SK-N-SH (cell line): ENCODE data around the gene EIF5AL1.

Source experiments
- ELF1 ChIP-seq: IDR thresholded peaks from 2 replicates; pipeline ENCODE4 v1.4.0; 2012
- EP300 ChIP-seq, 2 experiments: IDR thresholded peaks; 2 replicates each; pipeline versions ENCODE4 v1.4.0 to v1.6.1; 2012; ENCODE audit warnings: borderline replicate concordance in 1 of 2, low read depth in 1 of 2, low read length in 1 of 2
- FOSL2 ChIP-seq: IDR thresholded peaks from 2 replicates; pipeline ENCODE4 v1.4.0; 2012; ENCODE audit warnings: low read depth, mild to moderate bottlenecking, moderate library complexity, borderline replicate concordance
- FOXM1 ChIP-seq: IDR thresholded peaks from 2 replicates; pipeline ENCODE4 v1.4.0; 2012; ENCODE audit warnings: low read depth, mild to moderate bottlenecking
- IRF3 ChIP-seq: fragments of 150-350 bp; IDR thresholded peaks from 2 replicates; pipeline ENCODE4 v1.6.1; 2016; ENCODE audit warnings: mild to moderate bottlenecking, low read depth, low read length
- POLR2AphosphoS5 ChIP-seq: IDR thresholded peaks from 2 replicates; pipeline ENCODE4 v1.6.1; 2012; ENCODE audit warnings: low read depth, low read length
- RCOR1 ChIP-seq: fragments of 150-350 bp; IDR thresholded peaks from 2 replicates; pipeline ENCODE4 v1.6.1; 2017; ENCODE audit warnings: antibody characterized with exemption, low read length
- RFX5 ChIP-seq: IDR thresholded peaks from 2 replicates; pipeline ENCODE4 v1.6.1; 2012; ENCODE audit warnings: mild to moderate bottlenecking, improper control_type of control experiment, low read length
- SIN3A ChIP-seq: IDR thresholded peaks from 2 replicates; pipeline ENCODE4 v1.6.1; 2012; ENCODE audit warnings: low read depth, mild to moderate bottlenecking, low read length, moderate library complexity, borderline replicate concordance
- SMC3 ChIP-seq: IDR thresholded peaks from 2 replicates; pipeline ENCODE4 v1.6.1; 2012; ENCODE audit warnings: low read depth, low read length, improper control_type of control experiment
- TAF1 ChIP-seq: IDR thresholded peaks from 2 replicates; pipeline ENCODE4 v1.6.1; 2012; ENCODE audit warnings: low read depth, mild to moderate bottlenecking, low read length, moderate library complexity, borderline replicate concordance
- TF ChIP-seq, protein P1 (sequence below): fragments of 200-600 bp; sonication (generic); IDR thresholded peaks from 2 replicates; pipeline ENCODE4 v1.6.1; 2017; ENCODE audit warnings: antibody characterized with exemption, mild to moderate bottlenecking, moderate library complexity
- TF ChIP-seq, protein P2 (sequence below): IDR thresholded peaks from 2 replicates; pipeline ENCODE4 v1.4.0; 2012; ENCODE audit warnings: low read depth, borderline replicate concordance
- TF ChIP-seq, protein P3 (sequence below): IDR thresholded peaks from 2 replicates; pipeline ENCODE4 v1.6.1; 2012; ENCODE audit warnings: mild to moderate bottlenecking, low read depth, low read length, moderate library complexity

DNA sequence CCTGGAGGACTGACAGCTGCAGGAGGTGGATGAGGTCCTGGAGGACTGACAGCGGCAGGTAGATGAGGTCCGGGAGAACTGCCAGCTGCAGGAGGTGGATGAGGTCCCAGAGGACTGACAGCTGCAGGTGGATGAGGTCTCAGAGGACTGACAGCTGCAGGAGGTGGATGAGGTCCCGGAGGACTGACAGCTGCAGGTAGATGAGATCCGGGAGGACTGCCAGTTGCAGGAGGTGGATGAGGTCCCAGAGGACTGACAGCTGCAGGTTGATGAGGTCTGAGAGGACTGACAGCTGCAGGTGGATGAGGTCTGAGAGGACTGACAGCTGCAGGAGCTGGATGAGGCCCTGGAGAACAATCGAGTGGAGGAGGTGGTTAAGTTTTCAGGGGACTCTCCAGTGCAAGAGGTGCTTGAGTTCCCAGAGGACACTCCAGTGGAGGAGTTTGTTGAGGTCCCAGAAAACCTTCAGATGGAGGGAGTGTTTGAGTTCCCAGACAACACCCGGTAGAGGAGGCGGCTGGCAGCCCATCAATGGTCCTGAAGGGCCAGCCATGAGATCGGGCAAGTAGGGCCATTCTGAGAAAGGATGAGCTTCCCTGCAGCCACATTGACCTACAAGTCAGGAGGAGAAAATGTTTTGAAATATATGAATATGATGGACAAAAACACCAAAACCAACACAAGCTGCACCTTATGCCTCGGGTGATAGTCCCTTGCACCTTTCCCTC, 4.7 kb upstream of the EIF5AL1 start:
- no peak for TF ChIP-seq SIN3A
- TF ChIP-seq, protein P1, sequence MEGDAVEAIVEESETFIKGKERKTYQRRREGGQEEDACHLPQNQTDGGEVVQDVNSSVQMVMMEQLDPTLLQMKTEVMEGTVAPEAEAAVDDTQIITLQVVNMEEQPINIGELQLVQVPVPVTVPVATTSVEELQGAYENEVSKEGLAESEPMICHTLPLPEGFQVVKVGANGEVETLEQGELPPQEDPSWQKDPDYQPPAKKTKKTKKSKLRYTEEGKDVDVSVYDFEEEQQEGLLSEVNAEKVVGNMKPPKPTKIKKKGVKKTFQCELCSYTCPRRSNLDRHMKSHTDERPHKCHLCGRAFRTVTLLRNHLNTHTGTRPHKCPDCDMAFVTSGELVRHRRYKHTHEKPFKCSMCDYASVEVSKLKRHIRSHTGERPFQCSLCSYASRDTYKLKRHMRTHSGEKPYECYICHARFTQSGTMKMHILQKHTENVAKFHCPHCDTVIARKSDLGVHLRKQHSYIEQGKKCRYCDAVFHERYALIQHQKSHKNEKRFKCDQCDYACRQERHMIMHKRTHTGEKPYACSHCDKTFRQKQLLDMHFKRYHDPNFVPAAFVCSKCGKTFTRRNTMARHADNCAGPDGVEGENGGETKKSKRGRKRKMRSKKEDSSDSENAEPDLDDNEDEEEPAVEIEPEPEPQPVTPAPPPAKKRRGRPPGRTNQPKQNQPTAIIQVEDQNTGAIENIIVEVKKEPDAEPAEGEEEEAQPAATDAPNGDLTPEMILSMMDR: no peak
- no peak for TF ChIP-seq EP300 (IDR thresholded peaks at IDR 0.05; ENCODE audit: borderline replicate concordance in 1 of 2, low read depth in 1 of 2, low read length in 1 of 2)
- TF ChIP-seq TAF1: no peak
- TF ChIP-seq FOSL2: no peak
- TF ChIP-seq FOXM1: no peak
- no peak for TF ChIP-seq SMC3
- no peak for TF ChIP-seq ELF1
- TF ChIP-seq, protein P2, sequence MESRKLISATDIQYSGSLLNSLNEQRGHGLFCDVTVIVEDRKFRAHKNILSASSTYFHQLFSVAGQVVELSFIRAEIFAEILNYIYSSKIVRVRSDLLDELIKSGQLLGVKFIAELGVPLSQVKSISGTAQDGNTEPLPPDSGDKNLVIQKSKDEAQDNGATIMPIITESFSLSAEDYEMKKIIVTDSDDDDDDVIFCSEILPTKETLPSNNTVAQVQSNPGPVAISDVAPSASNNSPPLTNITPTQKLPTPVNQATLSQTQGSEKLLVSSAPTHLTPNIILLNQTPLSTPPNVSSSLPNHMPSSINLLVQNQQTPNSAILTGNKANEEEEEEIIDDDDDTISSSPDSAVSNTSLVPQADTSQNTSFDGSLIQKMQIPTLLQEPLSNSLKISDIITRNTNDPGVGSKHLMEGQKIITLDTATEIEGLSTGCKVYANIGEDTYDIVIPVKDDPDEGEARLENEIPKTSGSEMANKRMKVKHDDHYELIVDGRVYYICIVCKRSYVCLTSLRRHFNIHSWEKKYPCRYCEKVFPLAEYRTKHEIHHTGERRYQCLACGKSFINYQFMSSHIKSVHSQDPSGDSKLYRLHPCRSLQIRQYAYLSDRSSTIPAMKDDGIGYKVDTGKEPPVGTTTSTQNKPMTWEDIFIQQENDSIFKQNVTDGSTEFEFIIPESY: no peak
- no peak for TF ChIP-seq POLR2AphosphoS5
- no peak for TF ChIP-seq IRF3
- TF ChIP-seq RFX5: no peak
- no peak for TF ChIP-seq RCOR1
- TF ChIP-seq, protein P3, sequence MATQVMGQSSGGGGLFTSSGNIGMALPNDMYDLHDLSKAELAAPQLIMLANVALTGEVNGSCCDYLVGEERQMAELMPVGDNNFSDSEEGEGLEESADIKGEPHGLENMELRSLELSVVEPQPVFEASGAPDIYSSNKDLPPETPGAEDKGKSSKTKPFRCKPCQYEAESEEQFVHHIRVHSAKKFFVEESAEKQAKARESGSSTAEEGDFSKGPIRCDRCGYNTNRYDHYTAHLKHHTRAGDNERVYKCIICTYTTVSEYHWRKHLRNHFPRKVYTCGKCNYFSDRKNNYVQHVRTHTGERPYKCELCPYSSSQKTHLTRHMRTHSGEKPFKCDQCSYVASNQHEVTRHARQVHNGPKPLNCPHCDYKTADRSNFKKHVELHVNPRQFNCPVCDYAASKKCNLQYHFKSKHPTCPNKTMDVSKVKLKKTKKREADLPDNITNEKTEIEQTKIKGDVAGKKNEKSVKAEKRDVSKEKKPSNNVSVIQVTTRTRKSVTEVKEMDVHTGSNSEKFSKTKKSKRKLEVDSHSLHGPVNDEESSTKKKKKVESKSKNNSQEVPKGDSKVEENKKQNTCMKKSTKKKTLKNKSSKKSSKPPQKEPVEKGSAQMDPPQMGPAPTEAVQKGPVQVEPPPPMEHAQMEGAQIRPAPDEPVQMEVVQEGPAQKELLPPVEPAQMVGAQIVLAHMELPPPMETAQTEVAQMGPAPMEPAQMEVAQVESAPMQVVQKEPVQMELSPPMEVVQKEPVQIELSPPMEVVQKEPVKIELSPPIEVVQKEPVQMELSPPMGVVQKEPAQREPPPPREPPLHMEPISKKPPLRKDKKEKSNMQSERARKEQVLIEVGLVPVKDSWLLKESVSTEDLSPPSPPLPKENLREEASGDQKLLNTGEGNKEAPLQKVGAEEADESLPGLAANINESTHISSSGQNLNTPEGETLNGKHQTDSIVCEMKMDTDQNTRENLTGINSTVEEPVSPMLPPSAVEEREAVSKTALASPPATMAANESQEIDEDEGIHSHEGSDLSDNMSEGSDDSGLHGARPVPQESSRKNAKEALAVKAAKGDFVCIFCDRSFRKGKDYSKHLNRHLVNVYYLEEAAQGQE: no peak
